GM12891 (cell line): ENCODE results near the gene ACSBG1.

ENCODE experiments used
- PAX5 ChIP-seq: IDR thresholded peaks from 2 replicates; pipeline ENCODE4 v1.6.1; 2011; ENCODE audit warnings: low read length, moderate library complexity, mild to moderate bottlenecking; ENCODE audit not compliant: insufficient read depth, severe bottlenecking
- POLR2A ChIP-seq: IDR thresholded peaks from 2 replicates; pipeline ENCODE4 v1.6.1; 2011; ENCODE audit warnings: low read depth, low read length, control low read depth
- POLR2AphosphoS5 ChIP-seq: IDR thresholded peaks from 2 replicates; pipeline ENCODE4 v1.6.1; 2011; ENCODE audit warnings: low read depth, low read length, control low read depth
- SPI1 ChIP-seq: IDR thresholded peaks from 2 replicates; pipeline ENCODE4 v1.6.1; 2011; ENCODE audit warnings: low read depth, low read length, control low read depth
- TAF1 ChIP-seq: IDR thresholded peaks from 2 replicates; pipeline ENCODE4 v1.6.1; 2011; ENCODE audit warnings: low read depth, low read length, control low read depth

- TF ChIP-seq POLR2A = no peak
- no peak for TF ChIP-seq POLR2AphosphoS5
- TF ChIP-seq PAX5 = no peak
- no peak for TF ChIP-seq TAF1
- no peak for TF ChIP-seq SPI1
These were observed 21.6 kb downstream of the ACSBG1 start for GRCh38 chr15:78212546-78213424.
